Measurements from ENCODE around the gene CFDP1. TPM values are rescaled to one million over a fixed set of nuclear protein-coding genes. Genes with fewer than 3 reads are reported as not detected.
A peak's percentile ranks its signal among the peaks of the same experiment; 100 is the strongest.

CFDP1 gene
- total and polyA plus RNA-seq, 2 of the 13 experiments (the other 11 are each of a cell fraction or from before 2014, with no cell fraction given) = 78.6 to 153 TPM

DNA sequence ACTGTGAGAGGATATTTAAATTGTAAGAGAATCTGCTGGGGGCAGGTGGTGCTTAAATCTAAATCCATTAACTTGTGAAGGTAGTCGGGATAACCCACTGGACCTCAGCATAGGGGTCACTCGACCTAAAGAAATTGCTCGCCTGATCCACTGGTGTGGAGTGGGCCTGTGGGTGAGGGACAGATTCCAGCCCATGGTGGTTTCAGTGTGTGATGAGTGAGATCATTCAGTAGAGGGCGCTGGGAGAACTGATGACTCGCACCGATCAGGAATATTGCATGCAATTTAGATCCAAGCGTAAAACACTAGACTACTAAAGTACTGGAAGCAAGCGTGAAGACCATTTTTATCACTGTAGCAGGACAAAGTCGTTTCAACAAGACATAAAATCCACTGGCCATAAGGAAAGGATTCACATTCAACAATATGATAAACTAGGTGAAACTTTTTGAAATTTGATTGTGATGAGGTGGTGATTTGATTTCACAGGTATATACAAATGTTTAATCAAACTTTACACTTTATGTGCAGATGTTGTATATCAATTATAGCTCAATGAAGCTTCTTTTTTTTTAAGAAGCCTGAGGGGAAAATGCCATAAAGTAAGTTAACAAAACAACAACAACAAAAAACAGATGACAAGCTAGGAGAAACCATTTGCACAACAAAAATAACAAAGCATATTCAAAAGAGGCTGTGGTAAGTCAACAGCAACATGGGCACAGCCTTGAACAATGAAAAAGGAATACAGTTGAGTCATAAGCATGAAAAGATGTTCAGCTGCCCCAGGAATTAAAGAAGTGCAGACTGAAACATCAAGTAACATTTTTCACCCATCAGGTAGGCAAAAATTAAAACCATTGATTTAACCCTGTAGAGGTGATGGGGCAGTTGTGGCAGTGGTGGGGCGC is 38.7 kb upstream of the CFDP1 start (continued):
- TF ChIP-seq SAP130 (CRISPR knock-in tag; IDR thresholded peaks at IDR 0.05; ENCODE audit: low read depth) = peak; percentile 50
- TF ChIP-seq, protein P1, sequence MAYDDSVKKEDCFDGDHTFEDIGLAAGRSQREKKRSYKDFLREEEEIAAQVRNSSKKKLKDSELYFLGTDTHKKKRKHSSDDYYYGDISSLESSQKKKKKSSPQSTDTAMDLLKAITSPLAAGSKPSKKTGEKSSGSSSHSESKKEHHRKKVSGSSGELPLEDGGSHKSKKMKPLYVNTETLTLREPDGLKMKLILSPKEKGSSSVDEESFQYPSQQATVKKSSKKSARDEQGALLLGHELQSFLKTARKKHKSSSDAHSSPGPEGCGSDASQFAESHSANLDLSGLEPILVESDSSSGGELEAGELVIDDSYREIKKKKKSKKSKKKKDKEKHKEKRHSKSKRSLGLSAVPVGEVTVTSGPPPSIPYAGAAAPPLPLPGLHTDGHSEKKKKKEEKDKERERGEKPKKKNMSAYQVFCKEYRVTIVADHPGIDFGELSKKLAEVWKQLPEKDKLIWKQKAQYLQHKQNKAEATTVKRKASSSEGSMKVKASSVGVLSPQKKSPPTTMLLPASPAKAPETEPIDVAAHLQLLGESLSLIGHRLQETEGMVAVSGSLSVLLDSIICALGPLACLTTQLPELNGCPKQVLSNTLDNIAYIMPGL (CRISPR knock-in tag; IDR thresholded peaks at IDR 0.05; ENCODE audit: borderline replicate concordance in 1 of 2, low read depth in 1 of 2) = peak; percentile 63 to 75; a peak in 2 of 4 replicates
- TF ChIP-seq IRF2 (CRISPR knock-in tag; IDR thresholded peaks at IDR 0.05) = peak; percentile 45; the same call in 1 of the 2 replicates

DNA sequence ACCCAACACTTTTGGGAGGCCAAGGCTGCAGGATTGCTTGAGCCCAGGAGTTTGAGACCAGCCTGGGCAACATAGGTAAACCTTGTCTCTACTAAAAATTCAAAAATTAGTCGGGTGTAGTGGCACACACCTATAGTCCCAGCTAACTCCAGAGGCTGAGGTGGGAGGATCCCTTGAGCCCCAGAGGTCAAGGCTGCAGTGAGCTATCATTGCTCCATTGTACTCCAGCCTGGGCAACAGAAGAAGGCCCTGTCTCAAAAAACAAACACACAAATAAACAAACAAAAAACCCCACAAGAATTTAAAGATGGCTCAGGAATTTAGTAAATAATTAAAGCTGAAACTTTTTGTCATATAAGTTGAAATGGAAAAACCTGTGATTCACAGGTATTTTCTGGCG is 33.5 kb upstream of the CFDP1 start:
- in situ Hi-C loops (cut with HindIII; ENCODE audit: extremely low pct_ligation_motif_present, low pct_unique_long_range_greater_than_20kb) (no loop called here), intact Hi-C loops (cut with micrococcal nuclease; ENCODE audit: unreplicated experiment) (loop anchor here (1.0 kb wide), 2 partner anchors 43 to 89 kb away; no protein-coding TSS in a partner anchor)
- peaks cover 43% of the 10 kb centered on the region for H3K4me1 ChIP-seq (ENCODE audit: insufficient read depth, low read length)
- H3K4me3 ChIP-seq (replicated peaks in 1 of 3; ENCODE audit: insufficient read depth in 1 of 3, low read depth in 2 of 3, low read length in 3 of 3) = no peak overlapping the region
- ATAC-seq (no peak), FAIRE-seq (peak; percentile 76), DNase-seq (ENCODE audit: low spot score) (peak; percentile 68)
- no peaks in the 10 kb centered on the region for H3K27me3 ChIP-seq (ENCODE audit: control insufficient read depth in 1 of 2, insufficient read depth in 2 of 2, low read length in 2 of 2)
- CTCF ChIA-PET (ENCODE audit: low intra/inter-chr PET ratio, low total read pairs) = no interaction called here
- no peaks in the 10 kb centered on the region for H3K36me3 ChIP-seq (replicated peaks in 1 of 2; ENCODE audit: control insufficient read depth in 1 of 2, insufficient read depth in 2 of 2, low read length in 2 of 2)
- no peak overlapping the region for H2AFZ ChIP-seq (ENCODE audit: low read length)
- peaks cover 10% of the 10 kb centered on the region for H4K20me1 ChIP-seq (ENCODE audit: insufficient read depth, low read length)
- H3K4me2 ChIP-seq (ENCODE audit: low read depth, low read length) = peak overlapping the region; percentile 67
- 28% methylated on average over 2 of the region's 2 CpGs for WGBS (ENCODE audit: low lambda C conversion rate)
- no peak overlapping the region for H3K27ac ChIP-seq (ENCODE audit: extremely low read length, insufficient read depth, low read length)
- peaks cover 20% of the 10 kb centered on the region for H3K79me2 ChIP-seq (ENCODE audit: insufficient read depth, low read length)
- no TSS peak for BruUV-seq (replicated peaks)
- H3K9ac ChIP-seq (ENCODE audit: insufficient read depth, low read depth, low read length) = no peak overlapping the region
- no peaks in the 10 kb centered on the region for H3K9me3 ChIP-seq (ENCODE audit: low read length)
- POLR2A ChIA-PET = interaction anchor here (0.6 to 0.8 kb wide), 3 partner anchors 48 to 1005 kb away, joined by 3 to 5 read pairs (median 3); no protein-coding TSS in a partner anchor
- TF ChIP-seq SAP130 (CRISPR knock-in tag; IDR thresholded peaks at IDR 0.05; ENCODE audit: low read depth) (peak; percentile 28; the same call in 1 of the 2 replicates), NR2F6 (IDR thresholded peaks at IDR 0.05) (peak; percentile 83), NR2F6 (CRISPR knock-in tag; IDR thresholded peaks at IDR 0.05) (peak; percentile 90), NR2F1 (CRISPR knock-in tag; IDR thresholded peaks at IDR 0.05) (peak; percentile 65 to 74; a peak in 3 of 4 replicates), MIXL1 (CRISPR knock-in tag; IDR thresholded peaks at IDR 0.05) (no peak), PTBP1 (IDR thresholded peaks at IDR 0.05; ENCODE audit: low read depth, low read length, poor library complexity, severe bottlenecking) (no peak)
- TF ChIP-seq, protein P2, sequence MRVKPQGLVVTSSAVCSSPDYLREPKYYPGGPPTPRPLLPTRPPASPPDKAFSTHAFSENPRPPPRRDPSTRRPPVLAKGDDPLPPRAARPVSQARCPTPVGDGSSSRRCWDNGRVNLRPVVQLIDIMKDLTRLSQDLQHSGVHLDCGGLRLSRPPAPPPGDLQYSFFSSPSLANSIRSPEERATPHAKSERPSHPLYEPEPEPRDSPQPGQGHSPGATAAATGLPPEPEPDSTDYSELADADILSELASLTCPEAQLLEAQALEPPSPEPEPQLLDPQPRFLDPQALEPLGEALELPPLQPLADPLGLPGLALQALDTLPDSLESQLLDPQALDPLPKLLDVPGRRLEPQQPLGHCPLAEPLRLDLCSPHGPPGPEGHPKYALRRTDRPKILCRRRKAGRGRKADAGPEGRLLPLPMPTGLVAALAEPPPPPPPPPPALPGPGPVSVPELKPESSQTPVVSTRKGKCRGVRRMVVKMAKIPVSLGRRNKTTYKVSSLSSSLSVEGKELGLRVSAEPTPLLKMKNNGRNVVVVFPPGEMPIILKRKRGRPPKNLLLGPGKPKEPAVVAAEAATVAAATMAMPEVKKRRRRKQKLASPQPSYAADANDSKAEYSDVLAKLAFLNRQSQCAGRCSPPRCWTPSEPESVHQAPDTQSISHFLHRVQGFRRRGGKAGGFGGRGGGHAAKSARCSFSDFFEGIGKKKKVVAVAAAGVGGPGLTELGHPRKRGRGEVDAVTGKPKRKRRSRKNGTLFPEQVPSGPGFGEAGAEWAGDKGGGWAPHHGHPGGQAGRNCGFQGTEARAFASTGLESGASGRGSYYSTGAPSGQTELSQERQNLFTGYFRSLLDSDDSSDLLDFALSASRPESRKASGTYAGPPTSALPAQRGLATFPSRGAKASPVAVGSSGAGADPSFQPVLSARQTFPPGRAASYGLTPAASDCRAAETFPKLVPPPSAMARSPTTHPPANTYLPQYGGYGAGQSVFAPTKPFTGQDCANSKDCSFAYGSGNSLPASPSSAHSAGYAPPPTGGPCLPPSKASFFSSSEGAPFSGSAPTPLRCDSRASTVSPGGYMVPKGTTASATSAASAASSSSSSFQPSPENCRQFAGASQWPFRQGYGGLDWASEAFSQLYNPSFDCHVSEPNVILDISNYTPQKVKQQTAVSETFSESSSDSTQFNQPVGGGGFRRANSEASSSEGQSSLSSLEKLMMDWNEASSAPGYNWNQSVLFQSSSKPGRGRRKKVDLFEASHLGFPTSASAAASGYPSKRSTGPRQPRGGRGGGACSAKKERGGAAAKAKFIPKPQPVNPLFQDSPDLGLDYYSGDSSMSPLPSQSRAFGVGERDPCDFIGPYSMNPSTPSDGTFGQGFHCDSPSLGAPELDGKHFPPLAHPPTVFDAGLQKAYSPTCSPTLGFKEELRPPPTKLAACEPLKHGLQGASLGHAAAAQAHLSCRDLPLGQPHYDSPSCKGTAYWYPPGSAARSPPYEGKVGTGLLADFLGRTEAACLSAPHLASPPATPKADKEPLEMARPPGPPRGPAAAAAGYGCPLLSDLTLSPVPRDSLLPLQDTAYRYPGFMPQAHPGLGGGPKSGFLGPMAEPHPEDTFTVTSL (CRISPR knock-in tag; IDR thresholded peaks at IDR 0.05; ENCODE audit: borderline replicate concordance) = 0 out of 2 replicates have a peak, but pooled peaks have one; percentile 29
- TF ChIP-seq, protein P3, sequence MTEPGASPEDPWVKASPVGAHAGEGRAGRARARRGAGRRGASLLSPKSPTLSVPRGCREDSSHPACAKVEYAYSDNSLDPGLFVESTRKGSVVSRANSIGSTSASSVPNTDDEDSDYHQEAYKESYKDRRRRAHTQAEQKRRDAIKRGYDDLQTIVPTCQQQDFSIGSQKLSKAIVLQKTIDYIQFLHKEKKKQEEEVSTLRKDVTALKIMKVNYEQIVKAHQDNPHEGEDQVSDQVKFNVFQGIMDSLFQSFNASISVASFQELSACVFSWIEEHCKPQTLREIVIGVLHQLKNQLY (CRISPR knock-in tag; IDR thresholded peaks at IDR 0.05) = no peak

Data from HepG2 (cell line).